PC-3 (cell line): Measurements from ENCODE around the gene TMTC2. TPM values are rescaled to one million over a fixed set of nuclear protein-coding genes. Genes with fewer than 3 reads are reported as not detected.

ENCODE experiments used
- ATAC-seq: fragments of 200-7000 bp; cut with Tn5 transposase; 2 replicates; pipeline ENCODE4 v1.9.1; 2020; ENCODE audit warnings: mild to moderate bottlenecking, moderate library complexity
- BruUV-seq: library from RNA; stranded (reverse); fragments of 400-500 nt; replicated peaks from 2 replicates; lab custom pipeline; 2021; lab: Mats Ljungman, UMichigan
- CTCF ChIA-PET: fragments of 300-600 bp; sonication (Branson Sonifier 250); formaldehyde crosslinking; loops from one replicate; lab custom pipeline; 2022; ENCODE audit warnings: antibody characterized with exemption; lab: Charles Lee
- POLR2A ChIA-PET: fragments of 300-600 bp; sonication (Branson Sonifier 250); formaldehyde crosslinking; loops from one replicate; lab custom pipeline; 2022; ENCODE audit warnings: antibody characterized with exemption; ENCODE audit not compliant: unreplicated experiment; lab: Charles Lee
- DNase-seq: peaks from one replicate; pipeline ENCODE4 v3.0.0-alpha.2; 2015
- H2AFZ ChIP-seq: fragments of 300-600 bp; sonication (generic); 2 replicates; pipeline ENCODE4 v1.6.0; 2016; ENCODE audit warnings: antibody characterized with exemption, low read length
- H3F3A ChIP-seq: fragments of 300-600 bp; sonication (generic); one replicate; pipeline ENCODE4 v1.6.0; 2017; ENCODE audit warnings: antibody characterized with exemption, low read length, control low read depth, mild to moderate bottlenecking; ENCODE audit not compliant: unreplicated experiment
- H3K27ac ChIP-seq: fragments of 300-600 bp; sonication (generic); 2 replicates; pipeline ENCODE4 v1.5.1; 2016; ENCODE audit warnings: mild to moderate bottlenecking, low read length
- H3K27me3 ChIP-seq: fragments of 300-600 bp; sonication (generic); 2 replicates; pipeline ENCODE4 v1.6.1; 2016; ENCODE audit warnings: low read length, mixed read lengths
- H3K36me3 ChIP-seq: fragments of 300-600 bp; sonication (generic); 2 replicates; pipeline ENCODE4 v1.6.1; 2016; ENCODE audit warnings: low read depth, mixed run types, low read length, mixed read lengths
- H3K4me1 ChIP-seq: fragments of 300-600 bp; sonication (generic); 2 replicates; pipeline ENCODE4 v1.5.1; 2016; ENCODE audit warnings: low read length; ENCODE audit not compliant: insufficient read depth
- H3K4me2 ChIP-seq: fragments of 300-600 bp; sonication (generic); 2 replicates; pipeline ENCODE4 v1.6.0; 2016; ENCODE audit warnings: low read length
- H3K4me3 ChIP-seq: fragments of 300-600 bp; sonication (generic); 2 replicates; pipeline ENCODE4 v1.5.1; 2016; ENCODE audit warnings: mild to moderate bottlenecking, low read length, mixed read lengths
- H3K79me2 ChIP-seq: fragments of 300-600 bp; sonication (generic); 2 replicates; pipeline ENCODE4 v1.6.1; 2017; ENCODE audit warnings: low read length, mixed read lengths
- H3K9ac ChIP-seq: fragments of 300-600 bp; sonication (generic); 2 replicates; pipeline ENCODE4 v1.6.0; 2016; ENCODE audit warnings: mild to moderate bottlenecking, low read length
- H3K9me2 ChIP-seq: fragments of 300-600 bp; sonication (generic); replicated peaks from 2 replicates; pipeline ENCODE4 v1.6.1; 2016; ENCODE audit warnings: mixed run types, low read length, mixed read lengths
- H3K9me3 ChIP-seq: fragments of 300-600 bp; sonication (generic); 2 replicates; pipeline ENCODE4 v1.6.1; 2016; ENCODE audit warnings: low read length, mixed read lengths
- H4K20me1 ChIP-seq: fragments of 300-600 bp; sonication (generic); 2 replicates; pipeline ENCODE4 v1.6.1; 2016; ENCODE audit warnings: low read length, mixed read lengths
- EZH2 ChIP-seq: fragments of 300-600 bp; sonication (generic); IDR thresholded peaks from one replicate; pipeline ENCODE4 v1.6.1; 2017; ENCODE audit warnings: antibody characterized with exemption, mild to moderate bottlenecking, low read length; ENCODE audit not compliant: unreplicated experiment
- EZH2phosphoT487 ChIP-seq: fragments of 300-600 bp; sonication (generic); IDR thresholded peaks from 2 replicates; pipeline ENCODE4 v1.6.1; 2018; ENCODE audit warnings: mild to moderate bottlenecking, antibody characterized with exemption, low read length, borderline replicate concordance
- intact Hi-C: fragments of 100-400 bp; cut with micrococcal nuclease; formaldehyde crosslinking; loops from 2 replicates; pipeline ENCODE4 v1.9.0; 2023
- total RNA-seq: library from RNA; depleted of rRNA; stranded (reverse); fragments of >200 nt; gene quantifications from 2 replicates; pipeline ENCODE4 v1.2.3, GENCODE V29; 2014
- TF ChIP-seq, protein P1 (sequence below): fragments of 300-600 bp; sonication (generic); conservative IDR thresholded peaks from 2 replicates; pipeline ENCODE4 v1.5.1; 2017; ENCODE audit warnings: antibody characterized with exemption, low read depth, mild to moderate bottlenecking, low read length

Gene TMTC2
- total RNA-seq, 1 experiment from 2014 or later = 10.7 TPM

DNA sequence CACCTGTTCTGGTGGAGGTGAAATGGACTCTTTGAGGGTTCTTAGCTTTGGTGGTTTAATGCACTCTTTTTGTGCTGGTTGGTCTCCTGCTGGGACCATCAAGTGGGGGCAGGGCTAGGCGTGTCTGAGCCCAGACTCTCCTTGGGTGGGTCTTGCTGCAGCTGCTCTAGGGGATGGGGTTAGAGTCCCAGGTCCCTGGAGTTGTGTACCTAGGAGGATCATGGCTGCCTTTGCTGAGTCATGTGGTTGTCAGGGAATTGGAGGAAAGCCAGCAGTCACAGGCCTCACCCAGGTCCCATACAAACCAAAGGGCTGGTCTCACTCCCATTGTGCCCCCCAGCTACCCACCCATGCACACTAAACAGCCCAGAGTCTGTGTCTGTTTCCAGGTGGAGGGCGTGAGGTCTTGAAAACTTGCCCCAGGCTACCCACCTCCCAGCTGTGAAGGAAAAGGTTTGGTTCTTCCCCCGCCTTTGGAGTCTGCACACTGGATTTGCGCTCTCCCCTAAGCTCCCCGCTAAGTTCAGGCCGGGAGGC is 387.7 kb downstream of the TMTC2 start:
- H2AFZ ChIP-seq = no peak overlapping the region
- ATAC-seq (no peak), DNase-seq (peak; percentile 23)
- no TSS peak for BruUV-seq
- no peaks in the 10 kb centered on the region for H3K9me3 ChIP-seq
- no peak overlapping the region for H3K9ac ChIP-seq
- H3K79me2 ChIP-seq = no peaks in the 10 kb centered on the region
- ChIA-PET CTCF (no interaction called here), POLR2A (no interaction called here)
- no peaks in the 10 kb centered on the region for H4K20me1 ChIP-seq
- H3K27ac ChIP-seq = no peak overlapping the region
- H3K4me1 ChIP-seq = no peaks in the 10 kb centered on the region
- no peaks in the 10 kb centered on the region for H3K9me2 ChIP-seq
- intact Hi-C loops = no loop called here
- no peak overlapping the region for H3K4me3 ChIP-seq
- H3K4me2 ChIP-seq = no peak overlapping the region
- no peak for TF ChIP-seq EZH2
- no peak for TF ChIP-seq EZH2phosphoT487
- TF ChIP-seq, protein P1, sequence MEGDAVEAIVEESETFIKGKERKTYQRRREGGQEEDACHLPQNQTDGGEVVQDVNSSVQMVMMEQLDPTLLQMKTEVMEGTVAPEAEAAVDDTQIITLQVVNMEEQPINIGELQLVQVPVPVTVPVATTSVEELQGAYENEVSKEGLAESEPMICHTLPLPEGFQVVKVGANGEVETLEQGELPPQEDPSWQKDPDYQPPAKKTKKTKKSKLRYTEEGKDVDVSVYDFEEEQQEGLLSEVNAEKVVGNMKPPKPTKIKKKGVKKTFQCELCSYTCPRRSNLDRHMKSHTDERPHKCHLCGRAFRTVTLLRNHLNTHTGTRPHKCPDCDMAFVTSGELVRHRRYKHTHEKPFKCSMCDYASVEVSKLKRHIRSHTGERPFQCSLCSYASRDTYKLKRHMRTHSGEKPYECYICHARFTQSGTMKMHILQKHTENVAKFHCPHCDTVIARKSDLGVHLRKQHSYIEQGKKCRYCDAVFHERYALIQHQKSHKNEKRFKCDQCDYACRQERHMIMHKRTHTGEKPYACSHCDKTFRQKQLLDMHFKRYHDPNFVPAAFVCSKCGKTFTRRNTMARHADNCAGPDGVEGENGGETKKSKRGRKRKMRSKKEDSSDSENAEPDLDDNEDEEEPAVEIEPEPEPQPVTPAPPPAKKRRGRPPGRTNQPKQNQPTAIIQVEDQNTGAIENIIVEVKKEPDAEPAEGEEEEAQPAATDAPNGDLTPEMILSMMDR = no peak
- H3K27me3 ChIP-seq = no peaks in the 10 kb centered on the region
- H3K36me3 ChIP-seq = no peaks in the 10 kb centered on the region
- H3F3A ChIP-seq = no peaks in the 10 kb centered on the region

DNA sequence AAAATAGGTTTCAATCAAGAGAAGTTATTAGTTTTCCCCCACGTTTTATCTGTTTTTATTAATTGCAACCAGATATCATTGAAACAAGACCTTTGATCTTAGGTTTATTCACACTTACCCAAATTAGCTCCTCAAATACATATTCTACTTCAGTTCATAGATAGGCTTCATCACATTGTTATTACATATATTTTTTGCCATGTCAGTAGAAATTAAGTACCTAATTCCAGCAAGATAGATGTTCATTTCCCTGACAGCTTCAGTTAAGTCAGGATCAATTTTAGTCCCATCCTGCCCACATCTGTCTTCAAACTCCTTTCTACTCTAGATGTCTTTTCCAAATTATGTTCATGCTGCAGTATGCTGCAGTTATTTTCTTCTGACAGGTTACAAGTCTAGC is 388.8 kb downstream of the TMTC2 start:
- ChIA-PET CTCF (no interaction called here), POLR2A (no interaction called here)
- no peak for ATAC-seq
- no peak for DNase-seq
- TF ChIP-seq EZH2 (no peak), EZH2phosphoT487 (no peak)
- TF ChIP-seq, protein P1 = no peak
- H3K9me2 ChIP-seq = no peaks in the 10 kb centered on the region
- no peak overlapping the region for H3K4me2 ChIP-seq
- no peaks in the 10 kb centered on the region for H3K9me3 ChIP-seq
- H3K27me3 ChIP-seq = no peaks in the 10 kb centered on the region
- H3K36me3 ChIP-seq = no peaks in the 10 kb centered on the region
- no peaks in the 10 kb centered on the region for H3K79me2 ChIP-seq
- H2AFZ ChIP-seq = no peak overlapping the region
- no peaks in the 10 kb centered on the region for H4K20me1 ChIP-seq
- H3K4me3 ChIP-seq = no peak overlapping the region
- no TSS peak for BruUV-seq
- no peaks in the 10 kb centered on the region for H3F3A ChIP-seq
- H3K4me1 ChIP-seq = no peaks in the 10 kb centered on the region
- intact Hi-C loops = no loop called here
- H3K27ac ChIP-seq = no peak overlapping the region
- H3K9ac ChIP-seq = no peak overlapping the region

DNA sequence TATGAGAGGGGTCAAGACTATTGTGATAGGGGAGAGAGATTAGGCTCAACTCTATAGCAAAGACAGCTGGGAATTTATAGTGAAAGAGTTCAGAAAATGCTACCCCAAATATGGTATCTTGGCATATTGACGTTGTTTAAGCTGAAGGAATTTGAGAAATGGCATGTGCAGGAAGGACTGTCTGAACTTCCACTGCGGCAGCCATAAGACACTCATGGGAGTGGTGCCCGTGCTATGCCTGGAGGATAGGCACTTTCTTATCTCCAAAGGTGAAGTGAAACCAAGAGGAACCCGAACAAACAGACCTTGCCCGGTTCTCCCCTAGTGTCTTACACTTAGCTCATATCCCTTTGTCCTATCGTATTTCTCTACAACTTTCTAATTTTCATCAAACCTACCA is 390.3 kb downstream of the TMTC2 start:
- Histone ChIP-seq H3K4me3 (no peak overlapping the region), H2AFZ (no peak overlapping the region), H3K4me1 (no peaks in the 10 kb centered on the region), H3K27me3 (no peaks in the 10 kb centered on the region), H3K4me2 (no peak overlapping the region), H4K20me1 (no peaks in the 10 kb centered on the region), H3K9me3 (no peaks in the 10 kb centered on the region), H3K9me2 (no peaks in the 10 kb centered on the region), H3K79me2 (no peaks in the 10 kb centered on the region), H3F3A (no peaks in the 10 kb centered on the region), H3K27ac (no peak overlapping the region), H3K9ac (no peak overlapping the region), H3K36me3 (no peaks in the 10 kb centered on the region)
- DNase-seq = no peak
- CTCF ChIA-PET = no interaction called here
- no peak for ATAC-seq
- TF ChIP-seq EZH2 (no peak), EZH2phosphoT487 (no peak)
- POLR2A ChIA-PET = no interaction called here
- no TSS peak for BruUV-seq
- intact Hi-C loops = no loop called here
